WTC11 (cell line): ENCODE results near the gene WNT5A. TPM values are rescaled to one million over a fixed set of nuclear protein-coding genes. Genes with fewer than 3 reads are reported as not detected.

Source experiments
- ATAC-seq: fragments of 200-7000 bp; cut with Tn5 transposase; 2 replicates; pipeline ENCODE4 v1.10.0; 2021; ENCODE audit warnings: mild to moderate bottlenecking, moderate library complexity
- CTCF ChIA-PET: fragments of 300-600 bp; sonication (Branson Sonifier 250); formaldehyde crosslinking; loops from one replicate; lab custom pipeline; 2021; ENCODE audit warnings: antibody characterized with exemption; lab: Charles Lee
- POLR2A ChIA-PET: fragments of 350-600 bp; sonication (Branson Sonifier 250); formaldehyde crosslinking; loops from one replicate; lab custom pipeline; 2021; ENCODE audit warnings: antibody characterized with exemption; lab: Charles Lee
- DNase-seq: peaks from one replicate; pipeline ENCODE4 v3.0.0; 2021; ENCODE audit warnings: low spot score
- H3K27ac Mint-ChIP-seq: 2 replicates; pipeline ENCODE4 v1.8.0; 2021; ENCODE audit warnings: mixed read lengths
- H3K27me3 Mint-ChIP-seq: 2 replicates; pipeline ENCODE4 v1.8.0; 2021; ENCODE audit warnings: low read depth, mild to moderate bottlenecking, moderate library complexity, mixed read lengths
- H3K36me3 Mint-ChIP-seq: 2 replicates; pipeline ENCODE4 v1.8.0; 2021; ENCODE audit warnings: mixed read lengths
- H3K4me1 Mint-ChIP-seq: 2 replicates; pipeline ENCODE4 v1.8.0; 2022; ENCODE audit warnings: mixed read lengths
- H3K4me3 Mint-ChIP-seq: 2 replicates; pipeline ENCODE4 v1.8.0; 2021; ENCODE audit warnings: mild to moderate bottlenecking, moderate library complexity, mixed read lengths
- H3K9me3 Mint-ChIP-seq: 2 replicates; pipeline ENCODE4 v1.8.0; 2021; ENCODE audit warnings: mixed read lengths
- CBFB ChIP-seq: sonication (generic); formaldehyde crosslinking; IDR thresholded peaks from 2 replicates; pipeline ENCODE4 v1.8.1; 2022; ENCODE audit warnings: mild to moderate bottlenecking, low read depth, missing genetic modification reagents
- FOXP1 ChIP-seq: sonication (generic); formaldehyde crosslinking; IDR thresholded peaks from 2 replicates; pipeline ENCODE4 v1.8.0; 2022; ENCODE audit warnings: missing genetic modification reagents, mild to moderate bottlenecking, moderate library complexity, borderline replicate concordance
- HMGA2 ChIP-seq: fragments of 250-450 bp; sonication (Bioruptor Pico); IDR thresholded peaks from 2 replicates; pipeline ENCODE4 v1.4.0; 2021; ENCODE audit warnings: mild to moderate bottlenecking, moderate library complexity
- ZNF138 ChIP-seq: sonication (generic); formaldehyde crosslinking; conservative IDR thresholded peaks from 2 replicates; pipeline ENCODE4 v1.8.1; 2022; ENCODE audit warnings: mild to moderate bottlenecking, moderate library complexity, missing genetic modification reagents
- ZNF263 ChIP-seq: sonication (generic); formaldehyde crosslinking; IDR thresholded peaks from 2 replicates; pipeline ENCODE4 v1.8.1; 2022; ENCODE audit warnings: low read depth, mild to moderate bottlenecking, moderate library complexity, missing genetic modification reagents
- ZNF423 ChIP-seq: fragments of 250-450 bp; sonication (Bioruptor Pico); IDR thresholded peaks from 2 replicates; pipeline ENCODE4 v2.1.2; 2022; ENCODE audit warnings: mild to moderate bottlenecking, moderate library complexity
- ZNF671 ChIP-seq: fragments of 250-450 bp; sonication (Bioruptor Pico); IDR thresholded peaks from 2 replicates; pipeline ENCODE4 v1.8.0; 2021; ENCODE audit warnings: mild to moderate bottlenecking
- total RNA-seq: library from RNA; stranded (reverse); gene quantifications from 3 replicates; pipeline ENCODE4 v1.2.3, GENCODE V29; 2021
- TF ChIP-seq, protein P1 (sequence below): sonication (generic); formaldehyde crosslinking; IDR thresholded peaks from 2 replicates; pipeline ENCODE4 v1.8.0; 2022; ENCODE audit warnings: mild to moderate bottlenecking, missing genetic modification reagents
- TF ChIP-seq, protein P2 (sequence below): sonication (generic); formaldehyde crosslinking; IDR thresholded peaks from 2 replicates; pipeline ENCODE4 v1.8.1; 2022; ENCODE audit warnings: mild to moderate bottlenecking, missing genetic modification reagents, moderate library complexity, borderline replicate concordance
- TF ChIP-seq, protein P3 (sequence below): sonication (generic); formaldehyde crosslinking; IDR thresholded peaks from 2 replicates; pipeline ENCODE4 v1.8.1; 2023; ENCODE audit warnings: mild to moderate bottlenecking, missing genetic modification reagents
- TF ChIP-seq, protein P4 (sequence below): fragments of 250-450 bp; sonication (Bioruptor Pico); conservative IDR thresholded peaks from 2 replicates; pipeline ENCODE4 v1.9.0; 2021; ENCODE audit warnings: mild to moderate bottlenecking
- TF ChIP-seq, protein P5 (sequence below): fragments of 200-600 bp; IDR thresholded peaks from 2 replicates; pipeline ENCODE4 v1.8.0; 2022; ENCODE audit warnings: antibody characterized with exemption
- TF ChIP-seq, protein P6 (sequence below): sonication (generic); formaldehyde crosslinking; IDR thresholded peaks from 2 replicates; pipeline ENCODE4 v1.8.1; 2022; ENCODE audit warnings: low read depth, missing genetic modification reagents, borderline replicate concordance
- TF ChIP-seq, protein P7 (sequence below): sonication (generic); formaldehyde crosslinking; IDR thresholded peaks from 2 replicates; pipeline ENCODE4 v1.8.1; 2023; ENCODE audit warnings: mild to moderate bottlenecking, missing genetic modification reagents, borderline replicate concordance
- TF ChIP-seq, protein P8 (sequence below): sonication (generic); formaldehyde crosslinking; IDR thresholded peaks from 2 replicates; pipeline ENCODE4 v1.8.0; 2022; ENCODE audit warnings: mild to moderate bottlenecking, missing genetic modification reagents
- TF ChIP-seq, protein P9 (sequence below): sonication (generic); formaldehyde crosslinking; conservative IDR thresholded peaks from 2 replicates; pipeline ENCODE4 v1.8.1; 2023; ENCODE audit warnings: mild to moderate bottlenecking, low read depth, missing genetic modification reagents, moderate library complexity

The WNT5A gene
- total RNA-seq, 1 experiment from 2014 or later, result 10.6 TPM

DNA sequence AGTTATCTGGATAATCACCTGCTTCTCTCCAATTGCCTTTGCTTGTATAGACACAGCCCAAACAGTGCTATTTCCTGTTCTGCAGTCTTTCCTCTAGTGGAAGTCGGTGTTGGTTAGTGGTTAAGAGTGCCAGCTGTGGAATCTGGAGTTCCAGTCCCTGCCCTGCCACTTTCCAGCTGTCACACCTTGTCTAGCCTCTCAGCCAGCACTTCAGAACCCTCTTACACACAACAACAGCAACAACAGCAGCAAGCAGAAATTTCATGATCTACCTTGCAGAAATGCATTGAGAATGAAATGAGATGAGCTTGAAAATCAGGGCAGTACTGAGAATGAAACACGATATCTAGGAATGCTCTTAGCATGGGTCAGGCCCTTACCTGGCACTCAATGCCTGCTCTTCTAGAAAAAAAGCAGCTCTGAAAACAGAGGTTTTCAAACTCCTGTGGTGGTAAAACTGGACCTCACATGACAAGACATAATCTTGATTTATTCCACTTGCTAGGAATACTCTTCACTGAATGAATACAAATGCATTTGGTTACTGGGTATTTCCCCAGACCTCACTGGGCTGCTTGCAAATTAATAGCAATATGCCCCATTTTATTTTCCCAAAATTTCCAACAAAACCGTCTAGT is 3.3 kb upstream of the WNT5A start (continued):
- TF ChIP-seq, protein P1, sequence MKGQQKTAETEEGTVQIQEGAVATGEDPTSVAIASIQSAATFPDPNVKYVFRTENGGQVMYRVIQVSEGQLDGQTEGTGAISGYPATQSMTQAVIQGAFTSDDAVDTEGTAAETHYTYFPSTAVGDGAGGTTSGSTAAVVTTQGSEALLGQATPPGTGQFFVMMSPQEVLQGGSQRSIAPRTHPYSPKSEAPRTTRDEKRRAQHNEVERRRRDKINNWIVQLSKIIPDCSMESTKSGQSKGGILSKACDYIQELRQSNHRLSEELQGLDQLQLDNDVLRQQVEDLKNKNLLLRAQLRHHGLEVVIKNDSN (CRISPR knock-in tag), result no peak
- TF ChIP-seq, protein P2, sequence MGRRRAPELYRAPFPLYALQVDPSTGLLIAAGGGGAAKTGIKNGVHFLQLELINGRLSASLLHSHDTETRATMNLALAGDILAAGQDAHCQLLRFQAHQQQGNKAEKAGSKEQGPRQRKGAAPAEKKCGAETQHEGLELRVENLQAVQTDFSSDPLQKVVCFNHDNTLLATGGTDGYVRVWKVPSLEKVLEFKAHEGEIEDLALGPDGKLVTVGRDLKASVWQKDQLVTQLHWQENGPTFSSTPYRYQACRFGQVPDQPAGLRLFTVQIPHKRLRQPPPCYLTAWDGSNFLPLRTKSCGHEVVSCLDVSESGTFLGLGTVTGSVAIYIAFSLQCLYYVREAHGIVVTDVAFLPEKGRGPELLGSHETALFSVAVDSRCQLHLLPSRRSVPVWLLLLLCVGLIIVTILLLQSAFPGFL, result no peak
- TF ChIP-seq HMGA2 (CRISPR knock-in tag) (no peak), ZNF138 (CRISPR knock-in tag) (no peak)
- TF ChIP-seq, protein P3, sequence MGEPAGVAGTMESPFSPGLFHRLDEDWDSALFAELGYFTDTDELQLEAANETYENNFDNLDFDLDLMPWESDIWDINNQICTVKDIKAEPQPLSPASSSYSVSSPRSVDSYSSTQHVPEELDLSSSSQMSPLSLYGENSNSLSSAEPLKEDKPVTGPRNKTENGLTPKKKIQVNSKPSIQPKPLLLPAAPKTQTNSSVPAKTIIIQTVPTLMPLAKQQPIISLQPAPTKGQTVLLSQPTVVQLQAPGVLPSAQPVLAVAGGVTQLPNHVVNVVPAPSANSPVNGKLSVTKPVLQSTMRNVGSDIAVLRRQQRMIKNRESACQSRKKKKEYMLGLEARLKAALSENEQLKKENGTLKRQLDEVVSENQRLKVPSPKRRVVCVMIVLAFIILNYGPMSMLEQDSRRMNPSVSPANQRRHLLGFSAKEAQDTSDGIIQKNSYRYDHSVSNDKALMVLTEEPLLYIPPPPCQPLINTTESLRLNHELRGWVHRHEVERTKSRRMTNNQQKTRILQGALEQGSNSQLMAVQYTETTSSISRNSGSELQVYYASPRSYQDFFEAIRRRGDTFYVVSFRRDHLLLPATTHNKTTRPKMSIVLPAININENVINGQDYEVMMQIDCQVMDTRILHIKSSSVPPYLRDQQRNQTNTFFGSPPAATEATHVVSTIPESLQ (CRISPR knock-in tag), result no peak

DNA sequence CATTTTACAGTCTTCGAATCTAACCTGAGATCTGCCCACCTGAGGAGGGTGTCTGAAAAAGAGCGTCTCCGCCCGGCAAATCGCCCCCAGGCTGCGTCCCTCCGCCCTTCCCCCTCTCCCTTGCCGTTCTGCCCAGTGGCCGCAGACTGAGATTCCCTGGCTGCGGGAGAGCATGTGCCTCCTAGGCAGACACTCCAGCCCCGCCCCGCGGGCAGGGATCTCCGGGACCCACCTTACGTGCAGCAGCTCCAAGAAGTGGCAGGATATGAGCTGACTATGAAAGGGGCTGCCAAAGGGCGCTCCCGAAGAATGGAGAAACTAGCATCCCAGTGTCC is 2.7 kb upstream of the WNT5A start:
- Mint-ChIP-seq H3K4me1 (peaks cover 17% of the 10 kb centered on the region), H3K4me3 (peak overlapping the region; percentile 78), H3K27me3 (peaks cover 76% of the 10 kb centered on the region), H3K36me3 (no peaks in the 10 kb centered on the region), H3K27ac (no peak overlapping the region), H3K9me3 (no peaks in the 10 kb centered on the region)
- ATAC-seq (peak; percentile 8), DNase-seq (peak; percentile 72)
- ChIA-PET CTCF (interaction anchor here (0.9 to 1.4 kb wide), 5 partner anchors 15 to 762 kb away, joined by 3 read pairs; no protein-coding TSS in a partner anchor), POLR2A (no interaction called here)
- TF ChIP-seq FOXP1 (CRISPR knock-in tag), result no peak
- TF ChIP-seq, protein P4, sequence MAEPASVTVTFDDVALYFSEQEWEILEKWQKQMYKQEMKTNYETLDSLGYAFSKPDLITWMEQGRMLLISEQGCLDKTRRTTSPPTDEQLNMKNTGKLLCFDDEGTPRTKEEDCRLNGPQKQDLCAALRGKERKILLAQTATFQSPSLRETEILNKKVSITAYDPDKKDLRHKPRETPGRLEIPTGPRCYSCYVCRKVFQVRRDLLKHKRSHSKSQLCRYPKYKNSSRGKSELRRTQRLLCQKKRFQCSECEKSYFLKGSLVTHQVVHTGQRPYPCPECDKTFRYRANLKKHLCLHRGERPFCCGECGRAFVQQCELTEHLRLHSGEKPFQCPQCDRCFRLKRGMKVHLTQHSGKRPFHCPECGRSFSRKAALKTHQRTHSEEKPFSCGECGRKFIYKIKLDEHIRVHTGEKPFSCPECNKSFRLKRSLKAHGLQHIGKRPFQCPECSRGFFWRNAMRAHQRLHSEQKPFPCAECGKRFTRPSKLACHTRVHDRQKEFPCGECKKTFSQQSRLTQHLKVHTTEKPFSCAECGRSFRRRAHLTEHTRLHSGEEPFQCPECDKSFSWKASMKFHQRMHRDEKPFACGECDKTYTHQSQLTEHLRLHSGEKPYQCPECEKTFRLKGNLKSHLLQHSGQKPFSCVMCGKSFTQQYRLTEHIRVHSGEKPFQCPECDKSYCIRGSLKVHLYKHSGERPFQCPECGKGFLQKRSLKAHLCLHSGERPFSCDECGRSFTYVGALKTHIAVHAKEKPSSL (CRISPR knock-in tag), result no peak
- TF ChIP-seq, protein P5, sequence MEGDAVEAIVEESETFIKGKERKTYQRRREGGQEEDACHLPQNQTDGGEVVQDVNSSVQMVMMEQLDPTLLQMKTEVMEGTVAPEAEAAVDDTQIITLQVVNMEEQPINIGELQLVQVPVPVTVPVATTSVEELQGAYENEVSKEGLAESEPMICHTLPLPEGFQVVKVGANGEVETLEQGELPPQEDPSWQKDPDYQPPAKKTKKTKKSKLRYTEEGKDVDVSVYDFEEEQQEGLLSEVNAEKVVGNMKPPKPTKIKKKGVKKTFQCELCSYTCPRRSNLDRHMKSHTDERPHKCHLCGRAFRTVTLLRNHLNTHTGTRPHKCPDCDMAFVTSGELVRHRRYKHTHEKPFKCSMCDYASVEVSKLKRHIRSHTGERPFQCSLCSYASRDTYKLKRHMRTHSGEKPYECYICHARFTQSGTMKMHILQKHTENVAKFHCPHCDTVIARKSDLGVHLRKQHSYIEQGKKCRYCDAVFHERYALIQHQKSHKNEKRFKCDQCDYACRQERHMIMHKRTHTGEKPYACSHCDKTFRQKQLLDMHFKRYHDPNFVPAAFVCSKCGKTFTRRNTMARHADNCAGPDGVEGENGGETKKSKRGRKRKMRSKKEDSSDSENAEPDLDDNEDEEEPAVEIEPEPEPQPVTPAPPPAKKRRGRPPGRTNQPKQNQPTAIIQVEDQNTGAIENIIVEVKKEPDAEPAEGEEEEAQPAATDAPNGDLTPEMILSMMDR, result no peak
- TF ChIP-seq, protein P6, sequence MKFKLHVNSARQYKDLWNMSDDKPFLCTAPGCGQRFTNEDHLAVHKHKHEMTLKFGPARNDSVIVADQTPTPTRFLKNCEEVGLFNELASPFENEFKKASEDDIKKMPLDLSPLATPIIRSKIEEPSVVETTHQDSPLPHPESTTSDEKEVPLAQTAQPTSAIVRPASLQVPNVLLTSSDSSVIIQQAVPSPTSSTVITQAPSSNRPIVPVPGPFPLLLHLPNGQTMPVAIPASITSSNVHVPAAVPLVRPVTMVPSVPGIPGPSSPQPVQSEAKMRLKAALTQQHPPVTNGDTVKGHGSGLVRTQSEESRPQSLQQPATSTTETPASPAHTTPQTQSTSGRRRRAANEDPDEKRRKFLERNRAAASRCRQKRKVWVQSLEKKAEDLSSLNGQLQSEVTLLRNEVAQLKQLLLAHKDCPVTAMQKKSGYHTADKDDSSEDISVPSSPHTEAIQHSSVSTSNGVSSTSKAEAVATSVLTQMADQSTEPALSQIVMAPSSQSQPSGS (CRISPR knock-in tag), result no peak
- TF ChIP-seq ZNF263 (CRISPR knock-in tag), result no peak
- TF ChIP-seq, protein P7, sequence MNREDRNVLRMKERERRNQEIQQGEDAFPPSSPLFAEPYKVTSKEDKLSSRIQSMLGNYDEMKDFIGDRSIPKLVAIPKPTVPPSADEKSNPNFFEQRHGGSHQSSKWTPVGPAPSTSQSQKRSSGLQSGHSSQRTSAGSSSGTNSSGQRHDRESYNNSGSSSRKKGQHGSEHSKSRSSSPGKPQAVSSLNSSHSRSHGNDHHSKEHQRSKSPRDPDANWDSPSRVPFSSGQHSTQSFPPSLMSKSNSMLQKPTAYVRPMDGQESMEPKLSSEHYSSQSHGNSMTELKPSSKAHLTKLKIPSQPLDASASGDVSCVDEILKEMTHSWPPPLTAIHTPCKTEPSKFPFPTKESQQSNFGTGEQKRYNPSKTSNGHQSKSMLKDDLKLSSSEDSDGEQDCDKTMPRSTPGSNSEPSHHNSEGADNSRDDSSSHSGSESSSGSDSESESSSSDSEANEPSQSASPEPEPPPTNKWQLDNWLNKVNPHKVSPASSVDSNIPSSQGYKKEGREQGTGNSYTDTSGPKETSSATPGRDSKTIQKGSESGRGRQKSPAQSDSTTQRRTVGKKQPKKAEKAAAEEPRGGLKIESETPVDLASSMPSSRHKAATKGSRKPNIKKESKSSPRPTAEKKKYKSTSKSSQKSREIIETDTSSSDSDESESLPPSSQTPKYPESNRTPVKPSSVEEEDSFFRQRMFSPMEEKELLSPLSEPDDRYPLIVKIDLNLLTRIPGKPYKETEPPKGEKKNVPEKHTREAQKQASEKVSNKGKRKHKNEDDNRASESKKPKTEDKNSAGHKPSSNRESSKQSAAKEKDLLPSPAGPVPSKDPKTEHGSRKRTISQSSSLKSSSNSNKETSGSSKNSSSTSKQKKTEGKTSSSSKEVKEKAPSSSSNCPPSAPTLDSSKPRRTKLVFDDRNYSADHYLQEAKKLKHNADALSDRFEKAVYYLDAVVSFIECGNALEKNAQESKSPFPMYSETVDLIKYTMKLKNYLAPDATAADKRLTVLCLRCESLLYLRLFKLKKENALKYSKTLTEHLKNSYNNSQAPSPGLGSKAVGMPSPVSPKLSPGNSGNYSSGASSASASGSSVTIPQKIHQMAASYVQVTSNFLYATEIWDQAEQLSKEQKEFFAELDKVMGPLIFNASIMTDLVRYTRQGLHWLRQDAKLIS (CRISPR knock-in tag), result no peak
- TF ChIP-seq, protein P8, sequence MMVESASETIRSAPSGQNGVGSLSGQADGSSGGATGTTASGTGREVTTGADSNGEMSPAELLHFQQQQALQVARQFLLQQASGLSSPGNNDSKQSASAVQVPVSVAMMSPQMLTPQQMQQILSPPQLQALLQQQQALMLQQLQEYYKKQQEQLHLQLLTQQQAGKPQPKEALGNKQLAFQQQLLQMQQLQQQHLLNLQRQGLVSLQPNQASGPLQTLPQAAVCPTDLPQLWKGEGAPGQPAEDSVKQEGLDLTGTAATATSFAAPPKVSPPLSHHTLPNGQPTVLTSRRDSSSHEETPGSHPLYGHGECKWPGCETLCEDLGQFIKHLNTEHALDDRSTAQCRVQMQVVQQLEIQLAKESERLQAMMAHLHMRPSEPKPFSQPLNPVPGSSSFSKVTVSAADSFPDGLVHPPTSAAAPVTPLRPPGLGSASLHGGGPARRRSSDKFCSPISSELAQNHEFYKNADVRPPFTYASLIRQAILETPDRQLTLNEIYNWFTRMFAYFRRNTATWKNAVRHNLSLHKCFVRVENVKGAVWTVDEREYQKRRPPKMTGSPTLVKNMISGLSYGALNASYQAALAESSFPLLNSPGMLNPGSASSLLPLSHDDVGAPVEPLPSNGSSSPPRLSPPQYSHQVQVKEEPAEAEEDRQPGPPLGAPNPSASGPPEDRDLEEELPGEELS (CRISPR knock-in tag), result 0 out of 2 replicates have a peak, but pooled peaks have one; percentile 9
- TF ChIP-seq, protein P9, sequence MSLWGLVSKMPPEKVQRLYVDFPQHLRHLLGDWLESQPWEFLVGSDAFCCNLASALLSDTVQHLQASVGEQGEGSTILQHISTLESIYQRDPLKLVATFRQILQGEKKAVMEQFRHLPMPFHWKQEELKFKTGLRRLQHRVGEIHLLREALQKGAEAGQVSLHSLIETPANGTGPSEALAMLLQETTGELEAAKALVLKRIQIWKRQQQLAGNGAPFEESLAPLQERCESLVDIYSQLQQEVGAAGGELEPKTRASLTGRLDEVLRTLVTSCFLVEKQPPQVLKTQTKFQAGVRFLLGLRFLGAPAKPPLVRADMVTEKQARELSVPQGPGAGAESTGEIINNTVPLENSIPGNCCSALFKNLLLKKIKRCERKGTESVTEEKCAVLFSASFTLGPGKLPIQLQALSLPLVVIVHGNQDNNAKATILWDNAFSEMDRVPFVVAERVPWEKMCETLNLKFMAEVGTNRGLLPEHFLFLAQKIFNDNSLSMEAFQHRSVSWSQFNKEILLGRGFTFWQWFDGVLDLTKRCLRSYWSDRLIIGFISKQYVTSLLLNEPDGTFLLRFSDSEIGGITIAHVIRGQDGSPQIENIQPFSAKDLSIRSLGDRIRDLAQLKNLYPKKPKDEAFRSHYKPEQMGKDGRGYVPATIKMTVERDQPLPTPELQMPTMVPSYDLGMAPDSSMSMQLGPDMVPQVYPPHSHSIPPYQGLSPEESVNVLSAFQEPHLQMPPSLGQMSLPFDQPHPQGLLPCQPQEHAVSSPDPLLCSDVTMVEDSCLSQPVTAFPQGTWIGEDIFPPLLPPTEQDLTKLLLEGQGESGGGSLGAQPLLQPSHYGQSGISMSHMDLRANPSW (CRISPR knock-in tag), result no peak
- no peak for TF ChIP-seq ZNF671
- no peak for TF ChIP-seq CBFB (CRISPR knock-in tag)
- TF ChIP-seq ZNF423 (CRISPR knock-in tag), result no peak
- TF ChIP-seq HMGA2 (CRISPR knock-in tag), result no peak
